SK-N-SH treated with all-trans-retinoic acid at 6 μM for 48 hours (cell line): Measurements from ENCODE around the gene PRAMEF1.

ENCODE experiments used
- ATAC-seq: fragments of 200-7000 bp; cut with Tn5 transposase; 3 replicates; pipeline ENCODE4 v1.9.1; 2020; ENCODE audit warnings: mild to moderate bottlenecking, moderate library complexity
- ESRRG ChIP-seq: fragments of 250-450 bp; sonication (Bioruptor Pico); IDR thresholded peaks from 2 replicates; pipeline ENCODE4 v1.6.1; 2021; ENCODE audit warnings: mild to moderate bottlenecking
- GLIS3 ChIP-seq: fragments of 250-450 bp; sonication (Bioruptor Pico); IDR thresholded peaks from 2 replicates; pipeline ENCODE4 v1.5.0; 2020; ENCODE audit warnings: mild to moderate bottlenecking, moderate library complexity
- ISL1 ChIP-seq: fragments of 250-450 bp; sonication (Bioruptor Pico); IDR thresholded peaks from 2 replicates; pipeline ENCODE4 v2.1.2; 2022; ENCODE audit warnings: mild to moderate bottlenecking, moderate library complexity
- OSR1 ChIP-seq: fragments of 250-450 bp; sonication (Bioruptor Pico); IDR thresholded peaks from 2 replicates; pipeline ENCODE4 v1.8.0; 2022; ENCODE audit warnings: moderate library complexity, mild to moderate bottlenecking, inconsistent platforms
- PPARA ChIP-seq: fragments of 250-450 bp; sonication (Bioruptor Pico); IDR thresholded peaks from 2 replicates; pipeline ENCODE4 v1.5.0; 2020; ENCODE audit warnings: mild to moderate bottlenecking, borderline replicate concordance
- RARB ChIP-seq: fragments of 250-450 bp; sonication (Bioruptor Pico); IDR thresholded peaks from 2 replicates; pipeline ENCODE4 v1.8.0; 2021; ENCODE audit warnings: mild to moderate bottlenecking, moderate library complexity
- TOX ChIP-seq: fragments of 250-450 bp; sonication (Bioruptor Pico); IDR thresholded peaks from 2 replicates; pipeline ENCODE4 v1.8.0; 2021; ENCODE audit warnings: mild to moderate bottlenecking, moderate library complexity, borderline replicate concordance
- ZC3H10 ChIP-seq: fragments of 250-450 bp; sonication (Bioruptor Pico); IDR thresholded peaks from 2 replicates; pipeline ENCODE4 v1.5.1; 2021; ENCODE audit warnings: mild to moderate bottlenecking, moderate library complexity
- ZFP3 ChIP-seq: fragments of 250-450 bp; sonication (Bioruptor Pico); IDR thresholded peaks from 2 replicates; pipeline ENCODE4 v1.5.0; 2020; ENCODE audit warnings: mild to moderate bottlenecking, moderate library complexity
- ZFP30 ChIP-seq: fragments of 450-650 bp; formaldehyde crosslinking; IDR thresholded peaks from 2 replicates; pipeline ENCODE4 v1.5.0; 2022; ENCODE audit warnings: mild to moderate bottlenecking, moderate library complexity
- ZNF70 ChIP-seq: fragments of 450-650 bp; formaldehyde crosslinking; IDR thresholded peaks from 2 replicates; pipeline ENCODE4 v1.5.0; 2020; ENCODE audit warnings: mild to moderate bottlenecking, moderate library complexity
- TF ChIP-seq, protein P1 (sequence below): fragments of 250-450 bp; sonication (Bioruptor Pico); IDR thresholded peaks from 2 replicates; pipeline ENCODE4 v1.8.0; 2021; ENCODE audit warnings: low read depth, mild to moderate bottlenecking, moderate library complexity, borderline replicate concordance
- TF ChIP-seq, protein P2 (sequence below): fragments of 250-450 bp; sonication (Bioruptor Pico); IDR thresholded peaks from 2 replicates; pipeline ENCODE4 v1.8.0; 2020; ENCODE audit warnings: mild to moderate bottlenecking, moderate library complexity, borderline replicate concordance
- TF ChIP-seq, protein P3 (sequence below): fragments of 250-450 bp; sonication (Bioruptor Pico); IDR thresholded peaks from 2 replicates; pipeline ENCODE4 v1.5.0; 2020; ENCODE audit warnings: mild to moderate bottlenecking, moderate library complexity
- TF ChIP-seq, protein P4 (sequence below): fragments of 250-450 bp; sonication (Bioruptor Pico); IDR thresholded peaks from 2 replicates; pipeline ENCODE4 v1.5.1; 2021; ENCODE audit warnings: mild to moderate bottlenecking, moderate library complexity

The PRAMEF1 gene

DNA sequence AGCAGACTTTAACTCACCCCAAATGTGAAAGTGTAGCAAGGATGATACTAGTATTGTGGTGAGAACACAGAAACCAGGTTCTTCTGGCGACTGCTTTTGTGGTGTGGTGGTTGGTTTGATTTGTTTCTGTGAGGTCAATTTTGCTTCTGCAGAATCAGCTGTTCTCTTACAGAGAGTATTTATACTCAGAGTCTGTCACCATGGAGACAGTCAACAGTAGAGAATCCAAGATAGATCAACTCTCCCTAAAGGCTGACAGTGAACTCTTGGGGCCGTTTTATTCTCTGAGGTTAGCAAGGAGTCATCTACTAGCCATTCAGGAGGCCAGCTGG, 45.2 kb upstream of the PRAMEF1 start, which contains the start of gene CFAP107 (continued):
- TF ChIP-seq, protein P1, sequence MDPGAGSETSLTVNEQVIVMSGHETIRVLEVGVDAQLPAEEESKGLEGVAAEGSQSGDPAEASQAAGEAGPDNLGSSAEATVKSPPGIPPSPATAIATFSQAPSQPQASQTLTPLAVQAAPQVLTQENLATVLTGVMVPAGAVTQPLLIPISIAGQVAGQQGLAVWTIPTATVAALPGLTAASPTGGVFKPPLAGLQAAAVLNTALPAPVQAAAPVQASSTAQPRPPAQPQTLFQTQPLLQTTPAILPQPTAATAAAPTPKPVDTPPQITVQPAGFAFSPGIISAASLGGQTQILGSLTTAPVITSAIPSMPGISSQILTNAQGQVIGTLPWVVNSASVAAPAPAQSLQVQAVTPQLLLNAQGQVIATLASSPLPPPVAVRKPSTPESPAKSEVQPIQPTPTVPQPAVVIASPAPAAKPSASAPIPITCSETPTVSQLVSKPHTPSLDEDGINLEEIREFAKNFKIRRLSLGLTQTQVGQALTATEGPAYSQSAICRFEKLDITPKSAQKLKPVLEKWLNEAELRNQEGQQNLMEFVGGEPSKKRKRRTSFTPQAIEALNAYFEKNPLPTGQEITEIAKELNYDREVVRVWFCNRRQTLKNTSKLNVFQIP (CRISPR knock-in tag): no peak
- TF ChIP-seq ZFP30 (CRISPR knock-in tag): no peak
- no peak for TF ChIP-seq GLIS3 (CRISPR knock-in tag)

DNA sequence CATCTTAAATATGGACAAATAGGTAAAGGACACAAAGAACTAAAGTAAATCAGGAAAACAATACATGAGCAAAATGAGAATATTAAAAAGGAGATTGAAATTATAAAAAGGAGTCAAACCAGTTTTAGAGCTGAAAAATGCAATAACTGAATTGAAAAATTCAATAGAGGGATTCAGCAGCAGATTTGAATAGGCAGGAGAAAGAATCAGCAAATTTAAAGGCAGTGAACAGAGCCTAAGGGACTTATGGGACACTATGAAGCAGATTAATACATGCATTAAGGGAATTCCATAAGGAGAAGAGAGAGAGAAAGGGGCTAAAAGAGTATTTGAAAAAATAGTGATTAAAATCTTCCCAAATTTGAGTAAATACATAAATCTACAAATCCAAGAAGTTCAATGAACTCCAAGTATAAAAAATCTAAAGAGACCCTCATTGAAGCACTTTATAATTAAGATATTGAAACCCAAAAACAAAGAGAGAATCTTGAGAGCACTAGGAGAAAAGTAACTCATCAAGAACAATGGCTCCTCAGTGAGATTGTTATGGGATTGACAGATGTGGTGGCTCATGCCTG, 42.3 kb upstream of the PRAMEF1 start:
- no peak for ATAC-seq
- TF ChIP-seq, protein P1 (CRISPR knock-in tag): no peak
- TF ChIP-seq ZC3H10 (CRISPR knock-in tag) (no peak), ZNF70 (CRISPR knock-in tag) (no peak)
- TF ChIP-seq, protein P2, sequence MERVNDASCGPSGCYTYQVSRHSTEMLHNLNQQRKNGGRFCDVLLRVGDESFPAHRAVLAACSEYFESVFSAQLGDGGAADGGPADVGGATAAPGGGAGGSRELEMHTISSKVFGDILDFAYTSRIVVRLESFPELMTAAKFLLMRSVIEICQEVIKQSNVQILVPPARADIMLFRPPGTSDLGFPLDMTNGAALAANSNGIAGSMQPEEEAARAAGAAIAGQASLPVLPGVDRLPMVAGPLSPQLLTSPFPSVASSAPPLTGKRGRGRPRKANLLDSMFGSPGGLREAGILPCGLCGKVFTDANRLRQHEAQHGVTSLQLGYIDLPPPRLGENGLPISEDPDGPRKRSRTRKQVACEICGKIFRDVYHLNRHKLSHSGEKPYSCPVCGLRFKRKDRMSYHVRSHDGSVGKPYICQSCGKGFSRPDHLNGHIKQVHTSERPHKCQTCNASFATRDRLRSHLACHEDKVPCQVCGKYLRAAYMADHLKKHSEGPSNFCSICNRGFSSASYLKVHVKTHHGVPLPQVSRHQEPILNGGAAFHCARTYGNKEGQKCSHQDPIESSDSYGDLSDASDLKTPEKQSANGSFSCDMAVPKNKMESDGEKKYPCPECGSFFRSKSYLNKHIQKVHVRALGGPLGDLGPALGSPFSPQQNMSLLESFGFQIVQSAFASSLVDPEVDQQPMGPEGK (CRISPR knock-in tag): no peak
- TF ChIP-seq, protein P3, sequence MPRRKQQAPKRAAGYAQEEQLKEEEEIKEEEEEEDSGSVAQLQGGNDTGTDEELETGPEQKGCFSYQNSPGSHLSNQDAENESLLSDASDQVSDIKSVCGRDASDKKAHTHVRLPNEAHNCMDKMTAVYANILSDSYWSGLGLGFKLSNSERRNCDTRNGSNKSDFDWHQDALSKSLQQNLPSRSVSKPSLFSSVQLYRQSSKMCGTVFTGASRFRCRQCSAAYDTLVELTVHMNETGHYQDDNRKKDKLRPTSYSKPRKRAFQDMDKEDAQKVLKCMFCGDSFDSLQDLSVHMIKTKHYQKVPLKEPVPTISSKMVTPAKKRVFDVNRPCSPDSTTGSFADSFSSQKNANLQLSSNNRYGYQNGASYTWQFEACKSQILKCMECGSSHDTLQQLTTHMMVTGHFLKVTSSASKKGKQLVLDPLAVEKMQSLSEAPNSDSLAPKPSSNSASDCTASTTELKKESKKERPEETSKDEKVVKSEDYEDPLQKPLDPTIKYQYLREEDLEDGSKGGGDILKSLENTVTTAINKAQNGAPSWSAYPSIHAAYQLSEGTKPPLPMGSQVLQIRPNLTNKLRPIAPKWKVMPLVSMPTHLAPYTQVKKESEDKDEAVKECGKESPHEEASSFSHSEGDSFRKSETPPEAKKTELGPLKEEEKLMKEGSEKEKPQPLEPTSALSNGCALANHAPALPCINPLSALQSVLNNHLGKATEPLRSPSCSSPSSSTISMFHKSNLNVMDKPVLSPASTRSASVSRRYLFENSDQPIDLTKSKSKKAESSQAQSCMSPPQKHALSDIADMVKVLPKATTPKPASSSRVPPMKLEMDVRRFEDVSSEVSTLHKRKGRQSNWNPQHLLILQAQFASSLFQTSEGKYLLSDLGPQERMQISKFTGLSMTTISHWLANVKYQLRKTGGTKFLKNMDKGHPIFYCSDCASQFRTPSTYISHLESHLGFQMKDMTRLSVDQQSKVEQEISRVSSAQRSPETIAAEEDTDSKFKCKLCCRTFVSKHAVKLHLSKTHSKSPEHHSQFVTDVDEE (CRISPR knock-in tag): no peak
- TF ChIP-seq, all 23 proteins: peak for 0

DNA sequence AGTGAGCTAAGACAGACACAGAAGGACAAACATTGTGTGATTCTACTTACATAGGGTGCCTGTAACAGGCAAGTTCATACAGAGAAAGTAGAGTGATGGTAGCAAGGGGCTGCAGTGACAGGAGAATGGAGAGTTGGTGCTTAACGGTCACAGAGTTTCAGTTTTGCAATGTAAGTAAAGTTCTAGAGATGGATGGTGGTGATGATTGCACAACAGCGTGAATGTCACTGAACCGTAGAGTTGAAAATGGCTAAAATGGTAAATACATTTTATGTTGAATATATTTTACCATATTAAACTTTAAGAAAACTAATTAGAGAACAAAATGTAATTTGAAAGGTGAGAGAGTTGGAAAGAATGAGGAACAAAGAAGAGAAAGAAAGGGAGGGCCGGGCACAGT, 36.5 kb upstream of the PRAMEF1 start:
- ATAC-seq: no peak
- TF ChIP-seq ZFP3 (CRISPR knock-in tag) (no peak), ESRRG (CRISPR knock-in tag) (no peak), RARB (CRISPR knock-in tag) (no peak), PPARA (CRISPR knock-in tag) (no peak), ZNF70 (CRISPR knock-in tag) (no peak), OSR1 (CRISPR knock-in tag) (no peak), ISL1 (CRISPR knock-in tag) (no peak), TOX (CRISPR knock-in tag) (no peak)
- TF ChIP-seq, protein P4, sequence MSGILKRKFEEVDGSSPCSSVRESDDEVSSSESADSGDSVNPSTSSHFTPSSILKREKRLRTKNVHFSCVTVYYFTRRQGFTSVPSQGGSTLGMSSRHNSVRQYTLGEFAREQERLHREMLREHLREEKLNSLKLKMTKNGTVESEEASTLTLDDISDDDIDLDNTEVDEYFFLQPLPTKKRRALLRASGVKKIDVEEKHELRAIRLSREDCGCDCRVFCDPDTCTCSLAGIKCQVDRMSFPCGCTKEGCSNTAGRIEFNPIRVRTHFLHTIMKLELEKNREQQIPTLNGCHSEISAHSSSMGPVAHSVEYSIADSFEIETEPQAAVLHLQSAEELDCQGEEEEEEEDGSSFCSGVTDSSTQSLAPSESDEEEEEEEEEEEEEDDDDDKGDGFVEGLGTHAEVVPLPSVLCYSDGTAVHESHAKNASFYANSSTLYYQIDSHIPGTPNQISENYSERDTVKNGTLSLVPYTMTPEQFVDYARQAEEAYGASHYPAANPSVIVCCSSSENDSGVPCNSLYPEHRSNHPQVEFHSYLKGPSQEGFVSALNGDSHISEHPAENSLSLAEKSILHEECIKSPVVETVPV (CRISPR knock-in tag): no peak
- TF ChIP-seq, all 23 proteins: peak for 0

DNA sequence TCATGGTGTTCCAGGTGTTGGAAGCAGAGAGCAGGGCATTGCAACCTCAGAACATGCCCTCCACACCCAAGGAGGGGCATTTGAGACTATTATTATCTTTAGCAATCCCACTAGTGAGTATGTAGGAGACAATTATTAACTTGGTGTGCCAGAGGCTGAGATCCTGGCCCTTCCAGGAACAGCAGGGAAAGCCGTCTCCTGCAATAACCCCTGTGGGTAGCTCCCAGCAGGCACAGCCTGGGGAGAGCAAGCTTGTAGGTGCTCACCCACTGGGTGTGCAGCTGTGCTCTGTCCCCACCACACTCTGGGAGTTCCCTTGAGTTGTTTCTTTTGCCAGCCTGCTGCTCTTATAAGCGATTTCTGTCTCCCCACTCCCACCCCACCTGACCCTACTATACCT, 34.9 kb upstream of the PRAMEF1 start:
- no peak for TF ChIP-seq RARB (CRISPR knock-in tag)
- TF ChIP-seq GLIS3 (CRISPR knock-in tag): no peak
- TF ChIP-seq, protein P3 (CRISPR knock-in tag): no peak
- no peak for ATAC-seq
